Natural killer cell (primary cell): Measurements from ENCODE around the gene PLEKHD1. TPM values are rescaled to one million over a fixed set of nuclear protein-coding genes. Genes with fewer than 3 reads are reported as not detected.
"Not testable (repeated sequence)": the region's sequence is repeated elsewhere in the genome, so short reads cannot be mapped to it uniquely, and the experiment has no call there.

Experiments
- ATAC-seq, 3 donors: fragments of 150-1000 bp in 2 of 3; fragments of 200-7000 bp in 1 of 3; cut with Tn5 transposase; 1 replicate in 1 of 3; 2 replicates in 2 of 3; pipeline ENCODE4 v1.10.0; 2021; ENCODE audit warnings: mild to moderate bottlenecking in 2 of 3, moderate library complexity in 2 of 3
- DNase-seq, 2 donors: peaks; one replicate each; pipeline versions ENCODE4 v3.0.0 to v3.0.0-alpha.2; 2013 to 2021; ENCODE audit warnings: mixed read lengths in 1 of 2
- H3K27ac ChIP-seq: one replicate; pipeline ENCODE4 v1.5.1; 2013; ENCODE audit warnings: mild to moderate bottlenecking, low read length
- H3K27me3 ChIP-seq: one replicate; pipeline ENCODE4 v1.6.1; 2013; ENCODE audit warnings: low read length; ENCODE audit not compliant: control insufficient read depth, insufficient read depth
- H3K36me3 ChIP-seq: one replicate; pipeline ENCODE4 v1.6.1; 2013; ENCODE audit warnings: low read length; ENCODE audit not compliant: control insufficient read depth, insufficient read depth
- H3K4me1 ChIP-seq: one replicate; pipeline ENCODE4 v1.6.1; 2013; ENCODE audit warnings: low read length; ENCODE audit not compliant: control insufficient read depth, insufficient read depth
- H3K4me3 ChIP-seq: one replicate; pipeline ENCODE4 v1.5.1; 2013; ENCODE audit warnings: low read length
- H3K9me3 ChIP-seq: one replicate; pipeline ENCODE4 v1.6.1; 2013; ENCODE audit warnings: low read length; ENCODE audit not compliant: control insufficient read depth, insufficient read depth
- H3K27ac Mint-ChIP-seq, 2 donors: one replicate each; pipeline ENCODE4 v1.8.0; 2022; ENCODE audit warnings: mild to moderate bottlenecking in 2 of 2, mixed read lengths in 2 of 2, moderate library complexity in 1 of 2
- H3K27me3 Mint-ChIP-seq, 2 donors: one replicate each; pipeline ENCODE4 v1.8.0; 2022; ENCODE audit warnings: low read depth in 2 of 2, mixed read lengths in 2 of 2
- H3K36me3 Mint-ChIP-seq: one replicate; pipeline ENCODE4 v1.8.0; 2022; ENCODE audit warnings: mixed read lengths
- H3K4me1 Mint-ChIP-seq, 2 donors: one replicate each; pipeline ENCODE4 v1.8.0; 2022; ENCODE audit warnings: mixed read lengths in 2 of 2
- H3K4me3 Mint-ChIP-seq: one replicate; pipeline ENCODE4 v1.8.0; 2022; ENCODE audit warnings: mild to moderate bottlenecking, moderate library complexity, mixed read lengths
- H3K9me3 Mint-ChIP-seq, 2 donors: one replicate each; pipeline ENCODE4 v1.8.0; 2022; ENCODE audit warnings: mixed read lengths in 2 of 2
- WGBS: methylation state at CpG from one replicate; pipeline ENCODE4 v1.1.7; 2013; ENCODE audit warnings: missing lambda C conversion rate; ENCODE audit not compliant: insufficient coverage; 5-methylcytosine and 5-hydroxymethylcytosine counted together
- intact Hi-C: fragments of 100-400 bp; cut with micrococcal nuclease; formaldehyde crosslinking; loops from one replicate; pipeline ENCODE4 v1.14.2; 2022
- total RNA-seq, 4 donors: library from RNA; stranded (reverse); fragments of 120-200 nt in 1 of 4; gene quantifications; one replicate each; pipeline versions ENCODE4 v1.2.3 to v1.2.4, GENCODE V29; 2013 to 2022
- TF ChIP-seq, protein P1 (sequence below): fragments of 200-600 bp; IDR thresholded peaks from one replicate; pipeline ENCODE4 v1.8.0; 2022; ENCODE audit warnings: antibody characterized with exemption

Gene PLEKHD1
- total RNA-seq, 3 donors from 2014 or later (not counting 1 experiment from before 2014, with no cell fraction given) = 0.78 to 1.0 (median 0.93) TPM

DNA sequence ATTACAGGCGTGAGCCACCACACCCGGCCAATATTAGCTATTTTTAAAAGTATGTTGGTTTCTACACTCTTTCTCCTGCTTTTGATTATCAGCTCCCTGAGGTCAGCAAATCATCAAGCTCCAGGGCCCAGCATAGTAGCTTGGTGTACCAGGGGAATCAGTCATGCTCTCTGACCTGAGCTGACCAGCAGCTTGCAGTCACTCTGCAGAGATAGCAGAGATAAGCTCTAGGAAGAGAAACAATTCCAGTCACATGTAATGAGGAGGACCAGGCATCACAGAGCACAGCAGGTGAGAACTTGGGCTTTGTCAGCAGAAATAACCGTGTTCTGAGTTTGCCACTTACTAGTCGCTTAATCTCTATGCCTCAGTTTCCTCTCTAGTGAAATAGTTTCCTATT lies 8.5 kb downstream of the PLEKHD1 start:
- 85% methylated on average over 4 of the region's 4 CpGs for WGBS
- Mint-ChIP-seq H3K4me3 (no peak overlapping the region), H3K27me3 (peaks cover 0 to 6% of the 10 kb centered on the region in 2 donors)

DNA sequence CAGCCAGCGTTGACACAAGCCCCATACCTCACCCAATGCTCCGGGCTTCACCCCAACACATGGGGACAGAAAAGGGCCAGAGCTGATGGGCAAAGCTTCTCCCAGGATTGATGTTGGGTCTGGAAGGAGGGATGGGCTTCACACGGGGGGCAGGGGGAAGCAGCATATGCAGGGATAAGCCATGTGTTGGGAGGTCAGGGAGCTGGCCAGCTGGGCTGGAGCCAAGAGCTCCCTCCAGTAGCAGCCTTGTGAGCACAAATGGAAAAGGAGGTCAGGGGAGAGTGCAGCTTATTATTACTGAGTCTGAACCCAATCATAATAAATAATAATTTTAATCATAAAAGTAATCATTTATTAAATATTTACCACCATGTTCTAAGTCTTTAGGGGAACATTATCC lies 9.3 kb downstream of the PLEKHD1 start:
- 36% methylated on average over 1 of the region's 3 CpGs for WGBS
- DNase-seq (no peak), ATAC-seq (no peak)
- Histone ChIP-seq H3K27me3 (no peaks in the 10 kb centered on the region), H3K4me3 (no peak overlapping the region), H3K4me1 (no peaks in the 10 kb centered on the region), H3K9me3 (no peaks in the 10 kb centered on the region), H3K27ac (no peak overlapping the region), H3K36me3 (no peaks in the 10 kb centered on the region)
- Mint-ChIP-seq H3K4me3 (no peak overlapping the region), H3K4me1 (no peaks in the 10 kb centered on the region), H3K27ac (no peak overlapping the region), H3K9me3 (no peaks in the 10 kb centered on the region), H3K36me3 (no peaks in the 10 kb centered on the region), H3K27me3 (peaks cover 0 to 8% of the 10 kb centered on the region in 2 donors)
- intact Hi-C loops = no loop called here
- TF ChIP-seq, protein P1, sequence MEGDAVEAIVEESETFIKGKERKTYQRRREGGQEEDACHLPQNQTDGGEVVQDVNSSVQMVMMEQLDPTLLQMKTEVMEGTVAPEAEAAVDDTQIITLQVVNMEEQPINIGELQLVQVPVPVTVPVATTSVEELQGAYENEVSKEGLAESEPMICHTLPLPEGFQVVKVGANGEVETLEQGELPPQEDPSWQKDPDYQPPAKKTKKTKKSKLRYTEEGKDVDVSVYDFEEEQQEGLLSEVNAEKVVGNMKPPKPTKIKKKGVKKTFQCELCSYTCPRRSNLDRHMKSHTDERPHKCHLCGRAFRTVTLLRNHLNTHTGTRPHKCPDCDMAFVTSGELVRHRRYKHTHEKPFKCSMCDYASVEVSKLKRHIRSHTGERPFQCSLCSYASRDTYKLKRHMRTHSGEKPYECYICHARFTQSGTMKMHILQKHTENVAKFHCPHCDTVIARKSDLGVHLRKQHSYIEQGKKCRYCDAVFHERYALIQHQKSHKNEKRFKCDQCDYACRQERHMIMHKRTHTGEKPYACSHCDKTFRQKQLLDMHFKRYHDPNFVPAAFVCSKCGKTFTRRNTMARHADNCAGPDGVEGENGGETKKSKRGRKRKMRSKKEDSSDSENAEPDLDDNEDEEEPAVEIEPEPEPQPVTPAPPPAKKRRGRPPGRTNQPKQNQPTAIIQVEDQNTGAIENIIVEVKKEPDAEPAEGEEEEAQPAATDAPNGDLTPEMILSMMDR = no peak

More for the DNA sequence above, 8.5 kb downstream of the PLEKHD1 start:
- Histone ChIP-seq H3K27me3 (no peaks in the 10 kb centered on the region), H3K36me3 (no peaks in the 10 kb centered on the region), H3K9me3 (no peaks in the 10 kb centered on the region), H3K4me3 (no peak overlapping the region), H3K27ac (no peak overlapping the region), H3K4me1 (no peaks in the 10 kb centered on the region)
- Mint-ChIP-seq H3K27ac (no peak overlapping the region), H3K9me3 (no peaks in the 10 kb centered on the region), H3K36me3 (no peaks in the 10 kb centered on the region), H3K4me1 (no peaks in the 10 kb centered on the region)
- DNase-seq (no peak), ATAC-seq (no peak)
- TF ChIP-seq, protein P1 = no peak
- intact Hi-C loops = no loop called here

DNA sequence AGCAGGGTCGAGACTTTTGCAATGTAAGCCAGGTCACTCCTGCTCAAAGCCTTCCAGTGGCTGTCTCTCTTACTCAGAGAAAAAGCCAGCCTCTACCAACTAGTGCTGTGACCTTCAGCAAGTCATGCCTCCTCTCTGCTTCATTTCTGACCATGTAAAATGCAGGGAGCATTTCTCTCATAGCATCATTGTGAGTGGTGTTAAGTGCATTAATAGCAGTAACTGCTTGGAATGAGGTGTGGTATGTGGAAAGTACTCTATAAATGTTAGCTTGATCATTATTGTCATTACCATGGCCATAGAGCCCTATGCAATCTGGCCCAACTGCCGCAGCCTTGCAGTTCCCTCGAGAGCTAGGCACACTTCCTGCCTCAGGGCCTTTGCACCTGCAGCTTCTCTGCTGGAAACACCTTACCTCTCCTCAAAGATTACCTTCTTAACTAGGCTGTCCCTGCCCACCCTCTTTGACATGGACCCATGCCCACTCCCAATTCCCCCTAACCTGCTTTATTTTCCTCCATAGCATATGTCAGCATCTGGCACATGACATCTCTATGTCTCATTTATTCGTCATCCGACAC lies 10.9 kb downstream of the PLEKHD1 start:
- intact Hi-C loops = no loop called here
- 91% methylated on average over 3 of the region's 5 CpGs for WGBS

DNA sequence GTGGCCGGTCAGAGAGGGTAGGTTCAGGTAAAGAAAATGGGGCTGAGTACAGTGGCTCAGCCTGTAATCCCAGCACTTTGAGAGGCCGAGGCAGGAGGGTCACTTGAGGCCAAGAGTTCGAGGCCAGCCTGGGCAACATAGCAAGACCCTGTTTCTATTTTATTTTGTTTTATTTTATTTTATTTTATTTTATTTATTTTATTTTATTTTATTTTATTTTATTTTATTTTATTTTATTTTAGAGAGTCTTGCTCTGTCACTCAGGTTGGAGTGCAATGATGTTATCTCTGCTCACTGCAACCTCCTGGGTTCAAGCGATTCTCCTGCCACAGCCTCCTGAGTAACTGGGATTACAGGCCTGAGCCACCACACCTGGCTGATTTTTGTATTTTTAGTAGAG lies 13.3 kb downstream of the PLEKHD1 start:
- ATAC-seq, H3K4me3 Mint-ChIP-seq: not testable (repeated sequence)
- 98% methylated on average over 4 of the region's 4 CpGs for WGBS

More for the DNA sequence above, 10.9 kb downstream of the PLEKHD1 start:
- no peak overlapping the region for H3K27ac Mint-ChIP-seq
- no peaks in the 10 kb centered on the region for H3K9me3 Mint-ChIP-seq
- Histone ChIP-seq H3K36me3 (no peaks in the 10 kb centered on the region), H3K9me3 (no peaks in the 10 kb centered on the region), H3K4me3 (no peak overlapping the region), H3K27ac (no peak overlapping the region), H3K27me3 (no peaks in the 10 kb centered on the region), H3K4me1 (no peaks in the 10 kb centered on the region)
- H3K27me3 Mint-ChIP-seq = peaks cover 0 to 6% of the 10 kb centered on the region in 2 donors
- no peaks in the 10 kb centered on the region for H3K4me1 Mint-ChIP-seq
- DNase-seq (no peak), ATAC-seq (no peak)
- TF ChIP-seq, protein P1 = no peak
- H3K36me3 Mint-ChIP-seq = no peaks in the 10 kb centered on the region
- no peak overlapping the region for H3K4me3 Mint-ChIP-seq

DNA sequence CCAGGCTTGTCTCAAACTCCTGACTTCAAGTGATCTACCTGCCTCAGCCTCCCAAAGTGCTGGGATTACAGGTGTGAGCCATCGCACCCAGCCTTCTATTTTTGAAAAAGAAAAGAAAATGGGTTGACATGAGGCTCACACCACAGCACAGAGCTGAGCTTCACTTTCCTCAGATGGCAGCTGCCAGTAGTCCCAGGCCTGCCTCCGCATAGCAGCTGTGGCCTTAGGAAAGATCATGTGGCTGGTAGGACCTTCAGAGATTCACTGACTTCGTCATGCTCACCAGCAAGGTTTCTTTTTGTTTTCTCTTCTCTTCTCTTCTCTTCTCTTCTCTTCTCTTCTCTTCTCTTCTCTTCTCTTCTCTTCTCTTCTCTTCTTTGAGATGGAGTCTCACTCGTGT lies 13.8 kb downstream of the PLEKHD1 start:
- H3K4me1 Mint-ChIP-seq, H3K4me3 ChIP-seq, H3K9me3 ChIP-seq, H3K4me3 Mint-ChIP-seq, H3K27ac ChIP-seq, H3K27me3 ChIP-seq, H3K36me3 ChIP-seq, H3K36me3 Mint-ChIP-seq, ATAC-seq, H3K4me1 ChIP-seq, H3K9me3 Mint-ChIP-seq, intact Hi-C loops, H3K27ac Mint-ChIP-seq, DNase-seq: not testable (repeated sequence)
- WGBS = 94% methylated on average over 4 of the region's 4 CpGs
- H3K27me3 Mint-ChIP-seq = peaks cover 0 to 10% of the 10 kb centered on the region in 2 donors

More for the DNA sequence above, 13.3 kb downstream of the PLEKHD1 start:
- H3K4me1 Mint-ChIP-seq, H3K4me3 ChIP-seq, H3K27ac ChIP-seq, H3K36me3 Mint-ChIP-seq, H3K9me3 Mint-ChIP-seq, H3K36me3 ChIP-seq, intact Hi-C loops, H3K27ac Mint-ChIP-seq, H3K27me3 Mint-ChIP-seq, H3K27me3 ChIP-seq, DNase-seq, H3K9me3 ChIP-seq, H3K4me1 ChIP-seq: not testable (repeated sequence)
